Activated CD4-positive, alpha-beta T cell treated with anti-CD3 and anti-CD28 coated beads, Interleukin-2, amount 50 U/mL, for 4 hours (primary cell): Measurements from ENCODE around the gene WWOX.

Experiments
- DNase-seq, 2 experiments: peaks; one replicate each; pipeline ENCODE4 v3.0.0-alpha.2; 2020

WWOX gene

DNA sequence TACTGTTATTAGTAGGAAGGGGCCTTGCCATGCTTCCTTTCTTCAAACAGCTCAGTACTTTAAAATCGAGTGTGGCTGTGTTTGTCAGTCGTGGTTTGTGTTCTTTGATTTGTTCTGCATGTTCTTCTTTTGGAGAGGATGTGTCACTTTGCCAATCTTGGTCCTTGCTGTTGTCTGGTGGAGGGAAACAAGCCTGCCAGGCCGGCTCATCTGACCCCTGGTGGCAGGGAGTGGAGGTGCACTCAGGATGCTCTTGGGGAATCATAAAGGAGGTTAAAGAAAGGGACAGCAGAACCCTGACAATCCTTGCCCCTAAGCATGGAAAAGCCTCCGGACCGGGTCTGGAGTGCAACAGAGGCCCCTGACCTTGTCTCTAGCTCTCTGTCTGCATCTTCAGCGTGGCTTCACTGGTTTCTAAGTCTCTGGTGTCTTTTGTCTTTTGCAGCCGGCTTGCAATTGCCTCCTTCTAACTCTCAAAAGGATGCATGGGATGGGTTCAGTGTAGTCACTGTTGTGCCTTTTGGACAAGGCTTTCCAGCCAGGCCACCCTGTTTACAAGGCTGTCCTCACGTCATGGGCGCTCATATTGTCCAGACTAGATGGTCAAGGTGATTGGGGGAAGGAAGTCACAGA is 135.8 kb downstream of the WWOX start:
- DNase-seq, result peak; percentile 47 to 56

DNA sequence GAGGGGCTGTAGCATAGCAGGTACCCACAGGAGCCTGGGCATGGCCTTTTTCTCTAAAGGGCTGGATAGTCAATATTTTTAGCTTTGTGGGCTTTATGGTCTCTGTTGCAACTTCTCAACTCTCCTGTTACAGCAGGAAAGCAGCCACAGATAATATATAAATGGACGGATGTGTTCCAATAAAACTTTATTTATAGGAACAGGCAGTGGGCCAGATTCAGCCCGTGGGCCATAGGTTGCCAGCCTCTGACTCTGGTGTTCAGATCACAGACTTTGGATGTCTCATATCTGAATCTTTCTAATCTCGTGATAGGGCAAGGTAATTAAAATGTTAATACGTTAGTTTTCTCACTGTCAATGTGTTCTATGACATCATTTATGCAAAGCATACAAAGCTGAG is 136.4 kb downstream of the WWOX start:
- no peak for DNase-seq

DNA sequence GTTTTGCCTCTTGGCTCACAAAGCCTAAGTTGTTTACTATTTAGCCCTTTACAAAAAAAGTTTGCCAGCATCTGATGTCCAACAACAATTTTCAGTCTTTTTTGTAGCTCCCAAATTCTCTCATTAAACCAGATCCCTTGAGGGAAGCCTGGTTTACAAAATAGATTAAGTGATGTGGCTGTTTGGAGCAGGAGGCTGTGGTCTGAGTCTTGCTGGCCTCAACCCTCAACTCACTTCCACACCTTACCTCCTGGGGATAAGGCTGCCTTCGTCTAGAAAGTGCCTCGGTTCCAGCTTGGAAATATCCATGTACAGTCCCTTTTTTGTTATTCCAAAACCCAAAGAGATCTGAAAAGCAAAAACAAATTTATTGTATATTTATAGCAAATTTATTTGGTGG is 138.4 kb downstream of the WWOX start:
- no peak for DNase-seq

DNA sequence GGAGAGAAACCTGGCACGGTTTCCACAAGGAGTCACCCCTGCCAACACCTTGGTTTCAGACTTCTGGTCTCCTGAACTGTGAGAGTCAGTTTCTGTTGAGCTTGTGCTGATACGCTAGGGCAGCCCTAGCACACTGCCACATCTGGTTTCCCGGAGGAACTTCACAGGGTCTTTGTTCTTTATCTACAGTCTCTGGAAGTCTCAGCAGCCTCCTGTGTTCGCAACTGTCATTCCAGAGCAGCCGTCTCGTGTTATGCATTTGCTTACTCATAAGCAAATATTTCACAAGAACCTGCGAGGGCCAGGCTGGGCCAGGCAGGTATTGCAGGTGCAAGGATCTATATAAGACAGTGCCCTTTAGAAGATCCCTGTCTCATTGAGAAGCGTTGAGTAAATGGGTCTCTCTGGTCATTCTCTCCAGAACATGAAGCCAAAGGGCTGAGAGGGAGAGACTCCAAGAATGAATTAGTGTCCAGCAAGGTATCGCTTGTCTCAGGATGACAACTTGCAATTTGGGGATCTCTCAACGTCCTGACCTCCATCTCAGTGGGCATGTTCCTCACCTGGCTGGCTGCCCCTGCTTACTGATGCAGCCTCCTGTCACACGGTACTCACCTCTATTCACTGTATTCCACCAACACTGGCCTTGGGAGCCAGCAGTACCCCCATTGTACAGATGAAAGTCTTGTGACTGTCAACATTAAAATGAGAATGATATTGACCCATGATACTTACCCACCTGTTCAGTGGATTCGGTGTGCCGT is 141.2 kb downstream of the WWOX start:
- DNase-seq, result no peak

DNA sequence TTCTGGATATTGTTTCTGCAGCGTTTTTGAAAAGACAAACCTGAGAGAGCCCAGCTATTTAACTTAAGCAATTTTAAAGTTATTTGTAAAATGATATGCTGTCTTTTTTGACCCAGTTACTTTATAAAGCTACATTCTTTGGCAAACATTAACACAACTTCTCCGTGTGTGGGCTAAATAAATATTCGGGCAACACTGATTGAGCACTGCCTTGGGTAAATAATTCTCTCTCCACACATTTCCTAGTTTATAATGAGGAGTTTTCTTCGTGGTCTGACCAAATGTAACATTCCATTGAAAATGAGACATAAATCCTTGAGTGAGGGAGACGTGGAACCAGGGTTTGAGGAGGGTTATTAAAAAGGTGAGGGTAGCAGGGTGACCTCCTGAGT is 142.8 kb downstream of the WWOX start:
- no peak for DNase-seq

DNA sequence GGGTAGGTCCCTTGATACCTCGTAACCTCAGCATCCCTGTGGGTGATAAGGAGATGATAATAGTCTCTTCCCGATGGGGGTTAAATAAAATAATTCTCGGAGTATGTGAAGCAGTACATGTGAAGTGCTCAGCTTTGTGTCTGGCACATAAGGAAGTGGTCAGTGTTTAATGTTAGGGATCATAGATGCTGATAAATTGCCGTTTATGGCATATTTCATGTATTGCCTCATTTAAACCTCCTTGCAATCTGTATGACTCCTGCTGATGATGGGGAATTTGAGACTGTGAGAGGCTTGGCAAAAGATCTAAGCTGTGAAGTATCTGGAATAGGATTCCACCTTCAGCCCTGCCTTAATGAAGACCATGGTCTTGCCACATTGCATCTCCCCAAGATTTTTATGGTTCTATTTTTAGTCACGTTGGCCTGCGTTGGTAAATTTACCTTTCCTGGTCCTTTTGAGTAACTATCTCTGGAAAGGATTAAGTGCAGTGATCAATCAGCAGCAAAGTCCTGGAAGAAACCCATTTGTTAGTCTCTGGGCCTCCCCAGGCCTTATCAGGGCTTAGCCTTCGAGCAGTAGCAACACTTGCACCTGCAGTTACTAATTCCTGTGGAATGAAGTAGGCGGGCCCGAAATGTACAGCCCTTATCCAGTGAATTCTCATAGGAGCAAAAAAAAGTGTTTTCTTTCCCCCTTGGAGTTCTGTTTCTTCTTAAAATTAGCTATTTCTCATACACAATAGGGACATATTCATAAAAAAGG is 144.9 kb downstream of the WWOX start:
- DNase-seq, result no peak

DNA sequence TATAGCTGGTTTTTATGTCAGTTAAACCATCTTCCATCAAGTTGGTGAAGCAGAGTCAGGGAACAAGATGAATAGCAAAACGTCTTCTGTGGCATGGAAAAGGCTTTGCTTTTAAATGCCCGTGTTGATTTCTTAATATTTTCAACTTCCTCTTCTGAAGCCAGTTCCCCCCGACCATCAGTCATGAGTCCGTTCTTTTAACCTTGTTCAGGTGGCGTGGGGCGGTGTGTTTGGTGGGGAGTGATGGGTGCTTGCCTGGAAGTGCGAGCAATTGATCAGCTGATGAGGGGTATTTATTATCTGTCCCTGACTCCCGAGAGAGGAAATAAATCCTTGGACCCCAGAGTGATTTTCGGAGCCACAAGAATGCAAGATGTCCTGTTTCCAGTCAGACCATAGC is 147.1 kb downstream of the WWOX start:
- no peak for DNase-seq

DNA sequence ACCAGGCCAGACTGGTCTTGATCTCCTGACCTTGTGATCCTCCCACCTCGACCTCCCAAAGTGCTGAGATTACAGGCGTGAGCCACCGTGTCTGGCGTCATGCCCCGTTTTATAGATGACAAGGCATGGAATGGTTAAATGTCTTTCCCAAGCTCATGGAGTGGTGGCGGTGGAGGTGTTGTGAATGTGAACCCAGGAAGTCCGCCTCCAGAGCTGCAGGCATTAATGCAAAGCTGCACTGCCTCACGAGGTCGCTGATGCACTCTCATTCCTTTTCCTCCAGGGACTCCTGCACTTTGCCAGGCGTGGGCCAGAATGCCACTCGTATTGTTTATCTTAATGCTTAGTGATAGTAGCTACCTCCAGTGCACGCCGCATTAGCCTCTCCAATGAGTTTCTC is 149.6 kb downstream of the WWOX start:
- no peak for DNase-seq

DNA sequence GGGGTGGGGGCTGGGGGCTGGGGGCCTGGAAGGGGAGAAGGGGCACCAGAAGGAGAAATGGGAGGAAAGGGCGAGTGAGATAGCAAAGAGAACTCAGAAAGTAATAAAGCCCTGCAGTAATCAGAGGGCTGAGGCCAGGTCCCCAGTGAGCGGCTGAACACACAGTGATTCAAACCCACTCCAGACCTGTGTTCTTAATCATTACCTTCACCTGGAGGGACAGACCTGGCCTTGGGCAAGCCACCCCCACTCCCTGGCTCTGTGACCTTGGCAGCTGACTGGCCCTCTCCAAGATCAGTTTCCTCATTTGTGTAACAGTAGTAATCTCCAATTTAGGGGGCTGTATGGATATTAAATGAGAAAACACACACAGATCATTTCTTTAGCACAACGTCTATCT is 150.4 kb downstream of the WWOX start:
- no peak for DNase-seq

DNA sequence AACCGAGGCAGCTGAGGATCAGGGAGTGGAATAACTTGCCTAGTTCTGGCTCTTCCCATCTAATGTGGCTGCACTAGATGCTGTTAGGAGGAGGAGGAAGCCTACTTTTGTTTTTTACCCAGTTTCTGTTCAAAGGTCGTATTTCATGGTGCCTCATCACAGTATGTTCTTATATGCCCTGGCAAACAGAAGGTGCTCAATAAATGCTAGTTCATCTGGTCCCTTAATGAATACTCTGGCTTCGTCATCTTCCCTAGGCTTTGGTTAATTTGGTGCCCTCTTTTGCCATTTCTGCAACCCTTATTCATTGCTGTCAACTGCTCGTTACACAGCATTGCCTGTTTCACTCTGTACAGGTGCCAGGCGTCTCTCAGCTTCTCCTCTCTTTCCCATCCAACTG is 151.7 kb downstream of the WWOX start:
- DNase-seq, result no peak

DNA sequence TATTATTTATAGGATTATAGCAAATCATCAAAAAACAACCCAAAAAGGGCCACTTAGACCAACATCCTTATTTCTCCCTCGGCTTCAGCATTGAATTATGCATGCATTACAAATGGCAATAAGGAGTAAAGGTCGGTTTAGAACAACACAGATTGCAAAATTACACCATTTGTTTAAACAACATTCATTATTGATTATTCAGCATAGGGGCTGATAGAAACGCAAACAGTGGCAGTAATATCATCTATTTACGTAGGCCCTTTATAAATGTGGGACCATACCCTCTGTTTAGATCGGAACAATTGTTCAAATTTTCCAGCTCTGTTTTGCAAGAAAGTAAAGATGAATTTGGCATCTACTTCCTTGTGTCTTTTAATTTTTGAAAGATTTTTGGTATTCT is 153.3 kb downstream of the WWOX start:
- no peak for DNase-seq

DNA sequence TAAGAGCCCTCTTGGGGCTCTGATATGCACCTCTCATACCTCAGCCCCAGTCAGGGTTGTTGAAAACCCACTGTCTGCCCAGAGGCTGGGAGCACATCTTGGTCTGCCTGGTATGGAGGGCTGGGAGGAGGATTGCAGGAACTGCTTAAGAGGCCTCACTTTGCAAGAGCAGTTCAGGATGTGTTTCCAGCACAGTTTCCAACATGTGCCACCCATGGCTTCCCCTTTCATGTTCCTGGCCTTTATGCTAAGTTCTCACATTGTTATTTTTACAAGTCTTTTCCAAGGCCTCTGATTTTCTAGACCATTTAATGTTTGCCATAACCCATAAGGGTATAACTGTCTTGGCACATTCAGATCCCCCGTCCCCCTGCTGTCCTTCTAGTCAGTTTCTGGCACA is 155.4 kb downstream of the WWOX start:
- DNase-seq, result no peak

DNA sequence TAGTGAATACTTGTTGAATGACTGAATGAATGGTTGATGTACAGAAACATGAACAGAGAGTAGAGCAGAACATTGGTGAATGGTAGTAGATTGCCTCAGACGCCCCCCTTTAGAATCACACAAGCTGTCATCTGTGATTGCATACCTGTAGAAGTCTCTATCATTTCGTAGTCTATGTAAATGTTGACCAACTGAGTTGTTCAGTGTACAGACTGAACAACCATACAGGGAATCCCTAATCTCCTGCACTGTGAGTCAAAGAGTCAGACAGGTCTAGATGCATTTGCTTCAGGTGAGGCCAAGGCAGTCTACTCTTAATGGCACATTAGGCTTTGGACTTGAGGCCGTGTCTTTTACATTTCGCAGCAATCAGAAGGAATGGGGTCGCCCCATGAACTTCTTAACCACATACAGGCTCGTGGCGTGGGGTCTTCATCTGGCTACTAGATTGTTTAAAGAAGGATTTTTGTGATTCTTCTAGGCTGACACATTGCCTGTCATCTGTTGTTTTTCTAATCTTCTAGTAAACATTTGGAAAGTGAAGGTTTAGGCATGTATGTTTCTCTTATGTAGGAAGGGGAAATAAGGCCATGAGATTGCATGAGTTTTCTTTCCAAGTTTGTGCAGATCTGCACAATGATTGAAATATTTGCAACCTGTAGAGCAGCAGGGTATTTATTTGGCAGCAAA is 157.4 kb downstream of the WWOX start:
- no peak for DNase-seq

DNA sequence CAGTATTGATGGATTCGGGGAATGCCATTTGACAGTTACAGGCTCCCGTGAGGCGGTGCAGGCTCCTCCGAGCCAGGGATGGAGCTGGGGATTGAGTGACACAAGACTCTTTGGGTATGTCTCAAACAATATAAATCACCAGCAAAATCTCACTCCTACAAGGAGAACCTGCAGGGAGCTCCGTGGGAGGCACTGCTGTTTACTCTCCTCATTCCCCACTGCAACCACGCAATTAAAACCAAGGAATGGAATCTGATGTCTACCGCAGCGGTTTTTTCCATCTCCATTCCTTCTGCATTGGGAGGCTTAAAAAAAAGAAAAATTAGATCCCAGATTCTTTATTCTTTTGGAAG is 157.9 kb downstream of the WWOX start:
- no peak for DNase-seq

DNA sequence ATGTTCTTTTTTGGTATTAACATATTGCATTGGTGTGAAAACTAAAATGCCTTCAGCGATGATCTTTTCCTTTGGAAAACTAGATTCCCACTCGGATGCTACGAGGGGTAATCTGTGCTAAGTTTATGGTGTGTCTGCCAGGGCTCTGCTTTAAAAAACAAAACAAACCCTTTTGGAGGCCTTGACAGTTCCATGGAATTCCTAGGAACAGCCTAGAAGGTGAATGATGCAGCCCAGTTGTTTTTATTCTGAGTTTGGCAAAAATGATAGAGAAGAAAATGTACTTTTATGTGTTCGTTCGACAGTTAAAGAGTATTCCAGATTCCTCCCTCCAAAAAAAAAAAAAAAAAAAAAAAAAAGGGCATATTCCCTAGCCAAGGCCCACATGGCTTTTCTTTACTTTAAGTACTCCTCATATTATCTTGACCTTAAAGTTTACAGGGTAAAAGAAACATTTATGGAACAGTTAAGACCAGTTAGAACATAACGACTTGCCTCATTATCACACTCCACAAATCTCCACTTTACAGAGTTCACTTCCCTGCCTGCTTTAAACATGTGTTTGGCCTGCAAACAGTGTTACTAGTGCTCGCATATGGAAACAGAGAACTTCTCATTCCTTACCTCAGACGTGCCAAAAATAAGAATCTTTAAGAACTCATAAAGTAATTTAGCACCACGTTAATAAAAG is 159.1 kb downstream of the WWOX start:
- DNase-seq, result no peak

DNA sequence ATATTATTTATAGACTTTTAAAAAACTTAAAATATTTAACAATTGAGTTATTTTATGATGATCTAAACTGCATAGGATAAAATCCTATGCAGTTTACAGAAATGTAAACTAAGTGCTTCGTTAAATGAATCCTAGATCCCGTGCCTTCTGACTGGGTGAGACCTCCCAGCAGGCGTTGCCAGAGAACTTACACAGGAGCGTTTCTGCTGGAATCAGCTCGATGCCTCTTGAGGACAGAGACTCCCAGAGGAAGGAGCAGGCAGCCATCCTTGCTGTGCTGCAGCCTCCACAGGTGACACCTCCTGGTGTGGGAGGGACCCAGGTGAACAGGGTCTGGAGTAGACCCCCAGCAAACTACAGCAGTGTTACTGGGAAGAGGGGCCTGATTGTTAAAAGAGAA is 160.4 kb downstream of the WWOX start:
- no peak for DNase-seq

DNA sequence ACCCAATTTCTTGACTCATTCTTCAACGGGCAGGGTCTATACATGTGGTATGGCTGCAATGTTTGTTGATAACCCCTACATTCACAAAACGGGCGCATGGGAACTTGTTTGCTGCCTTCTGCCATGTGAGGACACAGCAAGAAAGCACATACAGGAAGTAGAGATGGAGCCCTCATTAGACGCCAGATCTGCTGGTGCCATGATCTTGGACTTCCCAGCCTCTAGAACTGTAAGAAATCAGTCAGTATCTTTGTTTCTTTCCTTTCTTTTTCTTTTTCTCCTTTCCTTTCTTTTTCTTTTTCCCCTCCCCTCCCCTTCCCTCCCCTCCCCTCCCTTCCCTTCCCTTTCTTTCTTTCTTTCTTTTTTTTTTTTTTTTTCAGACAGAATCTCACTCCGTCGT is 165.2 kb downstream of the WWOX start:
- no peak for DNase-seq

DNA sequence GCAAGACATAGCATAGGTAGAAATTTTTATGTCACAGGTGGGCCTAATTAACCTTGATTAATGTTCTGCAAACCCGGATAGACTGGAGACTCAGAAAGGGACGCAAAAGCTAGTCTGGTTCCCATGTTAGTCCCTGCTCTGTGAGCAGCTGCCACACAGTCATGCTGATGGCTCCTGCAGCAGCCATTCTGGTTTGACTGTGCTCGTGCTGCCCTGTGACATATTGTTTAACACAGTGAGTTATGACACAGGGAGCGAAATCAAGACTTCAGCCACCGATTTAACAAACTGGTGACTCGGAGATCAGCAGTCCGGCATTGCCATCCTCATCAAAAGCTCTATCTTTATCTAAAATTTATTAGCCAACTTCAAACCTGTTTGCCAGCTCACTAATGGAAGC is 169.8 kb downstream of the WWOX start:
- DNase-seq, result no peak

DNA sequence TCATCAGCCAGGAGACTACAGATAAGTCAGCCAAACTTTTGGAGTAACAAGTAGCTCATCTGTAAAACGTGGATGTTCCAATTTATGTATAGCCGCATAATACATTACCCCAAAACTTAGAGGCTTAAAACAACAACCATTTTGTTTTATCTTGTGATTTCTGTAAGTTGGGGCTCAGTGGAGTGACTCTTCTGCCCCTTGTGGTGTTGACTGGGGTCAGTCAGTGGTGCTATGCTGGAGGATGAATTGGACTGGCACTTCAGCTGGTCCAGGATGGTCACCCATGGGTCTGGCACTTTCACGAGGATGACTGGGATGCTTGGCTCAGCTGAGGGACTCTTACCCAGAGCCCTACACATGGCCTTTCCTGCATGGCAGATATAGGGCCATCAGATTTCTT is 172.5 kb downstream of the WWOX start:
- DNase-seq, result no peak

DNA sequence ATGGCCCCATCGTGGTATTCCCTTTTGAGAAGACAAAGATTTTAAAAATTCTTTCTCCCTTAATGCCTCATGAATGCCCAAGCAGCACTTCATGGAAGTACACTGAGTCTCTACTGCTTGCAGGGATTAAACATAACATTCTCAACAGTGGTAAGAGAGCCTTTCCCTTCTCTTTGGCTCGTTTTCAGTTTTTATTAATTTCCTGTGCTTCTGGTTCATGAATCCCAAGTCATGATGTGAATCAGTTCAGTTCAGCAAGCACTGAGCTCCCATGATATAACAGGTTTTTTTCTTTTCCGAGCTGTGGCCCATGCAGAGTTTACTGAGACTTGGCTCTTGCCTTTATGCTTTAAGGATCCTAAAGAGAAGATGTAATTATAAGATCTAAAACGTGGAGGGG is 175.3 kb downstream of the WWOX start:
- DNase-seq, result no peak

DNA sequence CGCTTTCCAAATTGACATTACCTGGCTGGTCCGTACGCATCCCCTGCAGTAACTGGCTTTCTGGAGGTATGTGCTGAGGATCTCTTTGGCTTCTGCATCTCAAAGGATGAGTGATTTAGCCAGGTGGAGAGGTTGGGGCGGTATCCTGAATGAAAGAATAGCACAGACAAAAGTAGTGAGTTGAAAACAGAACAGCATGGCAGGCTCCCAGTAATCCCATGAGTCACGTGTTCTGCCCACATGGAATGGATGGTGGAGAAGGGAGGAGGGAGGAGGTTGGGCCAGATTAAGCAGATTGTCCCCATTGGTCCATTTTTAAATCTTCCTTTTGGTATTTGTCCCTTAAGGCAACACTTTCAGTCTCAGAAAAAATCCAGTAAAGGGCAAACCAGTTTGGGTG is 176.0 kb downstream of the WWOX start:
- DNase-seq, result no peak

DNA sequence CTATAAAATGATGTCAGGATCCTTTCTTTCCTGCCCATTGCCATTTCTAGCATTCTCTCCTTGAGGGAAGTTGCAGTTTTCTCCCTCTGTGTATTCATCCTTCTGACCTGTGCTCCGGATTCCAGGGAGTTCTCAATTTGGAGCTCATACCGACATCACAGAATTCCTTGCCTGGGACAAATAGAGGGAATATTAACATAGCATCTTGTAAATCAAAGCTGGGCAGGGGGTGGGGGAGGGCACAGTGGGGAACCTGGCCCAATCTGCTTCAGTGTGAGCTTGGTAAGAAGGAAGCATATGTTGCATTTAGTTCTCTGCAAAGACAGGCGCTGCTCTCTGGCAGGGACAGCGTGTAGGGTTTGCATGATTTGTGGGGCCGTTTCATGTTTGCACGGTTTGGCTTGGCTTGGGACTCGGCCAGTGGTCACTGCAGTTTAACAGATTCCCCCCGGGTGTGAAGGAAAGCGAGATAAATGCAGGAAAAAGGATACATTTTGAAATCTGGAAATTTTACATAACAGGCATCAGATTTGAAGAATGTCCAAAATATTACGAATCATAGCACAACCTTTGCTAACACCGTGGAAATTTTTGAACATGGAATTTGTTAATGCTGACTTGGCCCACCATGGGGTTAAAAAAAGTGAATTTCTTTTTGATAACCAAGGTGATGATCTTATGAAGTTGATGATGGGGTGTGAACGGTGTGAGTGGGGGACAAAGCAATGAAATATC is 178.0 kb downstream of the WWOX start:
- DNase-seq, result no peak
